ENCODE results near the gene GCNA.
"Not testable (repeated sequence)": the region's sequence is repeated elsewhere in the genome, so short reads cannot be mapped to it uniquely, and the experiment has no call there.

The GCNA gene

GRCh38 chrX:71563921-71564320 is 14.3 kb upstream of the GCNA start:
- Histone ChIP-seq H3K36me3 (peaks cover 97% of the 10 kb centered on the region), H3K9me3 (no peaks in the 10 kb centered on the region), H3K27me3 (no peaks in the 10 kb centered on the region), H3K4me3 (ENCODE audit: low read depth in 1 of 2, low read length in 1 of 2) (no peak overlapping the region), H3K27ac (no peak overlapping the region), H3K4me1 (ENCODE audit: control insufficient read depth in 1 of 2, insufficient read depth in 1 of 2, low read depth in 1 of 2, low read length in 1 of 2) (no peaks in the 10 kb centered on the region)
- TF ChIP-seq CTCF (IDR thresholded peaks at IDR 0.05), result no peak

GRCh38 chrX:71565474-71566041 is 12.7 kb upstream of the GCNA start:
- no peak overlapping the region for H3K27ac ChIP-seq
- H3K4me1 ChIP-seq (ENCODE audit: control insufficient read depth in 1 of 2, insufficient read depth in 1 of 2, low read depth in 1 of 2, low read length in 1 of 2), result no peaks in the 10 kb centered on the region
- H3K36me3 ChIP-seq, result peaks cover 90% of the 10 kb centered on the region
- H3K27me3 ChIP-seq, result no peaks in the 10 kb centered on the region
- no peaks in the 10 kb centered on the region for H3K9me3 ChIP-seq
- no peak for TF ChIP-seq CTCF (IDR thresholded peaks at IDR 0.05)
- no peak overlapping the region for H3K4me3 ChIP-seq (ENCODE audit: low read depth in 1 of 2, low read length in 1 of 2)

DNA sequence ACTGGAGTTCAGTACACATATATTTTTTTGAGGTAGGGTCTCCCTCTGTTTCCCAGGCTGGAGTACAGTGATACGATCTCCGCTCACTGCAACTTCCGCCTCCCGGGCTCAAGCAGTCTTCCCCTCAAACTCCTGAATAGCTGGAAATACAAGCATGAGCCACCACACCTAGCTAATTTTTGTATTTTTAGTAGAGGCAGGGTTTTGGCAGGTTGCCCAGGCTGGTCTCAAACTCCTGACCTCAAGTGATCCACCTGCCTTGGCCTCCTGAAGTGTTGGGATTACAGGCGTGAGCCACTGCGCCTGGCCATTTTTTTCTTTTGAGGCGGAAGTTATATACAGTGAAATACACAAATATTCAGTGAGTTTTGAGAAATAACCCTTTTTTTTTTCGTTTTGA is 6.8 kb upstream of the GCNA start:
- peaks cover 85% of the 10 kb centered on the region for H3K36me3 ChIP-seq
- not testable (repeated sequence) for H3K9me3 ChIP-seq; H3K27me3 ChIP-seq; H3K27ac ChIP-seq; H3K4me1 ChIP-seq (ENCODE audit: control insufficient read depth in 1 of 2, insufficient read depth in 1 of 2, low read depth in 1 of 2, low read length in 1 of 2); H3K4me3 ChIP-seq (ENCODE audit: low read depth in 1 of 2, low read length in 1 of 2)

GRCh38 chrX:71573590-71573989 is 4.6 kb upstream of the GCNA start:
- Histone ChIP-seq H3K4me3 (ENCODE audit: low read depth in 1 of 2, low read length in 1 of 2) (no peak overlapping the region), H3K4me1 (ENCODE audit: control insufficient read depth in 1 of 2, insufficient read depth in 1 of 2, low read depth in 1 of 2, low read length in 1 of 2) (no peaks in the 10 kb centered on the region), H3K27me3 (no peaks in the 10 kb centered on the region), H3K9me3 (no peaks in the 10 kb centered on the region), H3K27ac (no peak overlapping the region), H3K36me3 (peaks cover 68% of the 10 kb centered on the region)
- no peak for TF ChIP-seq CTCF (IDR thresholded peaks at IDR 0.05)

- no peak for TF ChIP-seq CTCF (IDR thresholded peaks at IDR 0.05)
- no peak overlapping the region for H3K27ac ChIP-seq
- no peaks in the 10 kb centered on the region for H3K27me3 ChIP-seq
- no peaks in the 10 kb centered on the region for H3K4me1 ChIP-seq (ENCODE audit: control insufficient read depth in 1 of 2, insufficient read depth in 1 of 2, low read depth in 1 of 2, low read length in 1 of 2)
- H3K9me3 ChIP-seq, result no peaks in the 10 kb centered on the region
- H3K4me3 ChIP-seq (ENCODE audit: low read depth in 1 of 2, low read length in 1 of 2), result no peak overlapping the region
- peaks cover 36% of the 10 kb centered on the region for H3K36me3 ChIP-seq
Measured at GRCh38 chrX:71577682-71578081, 555 bp upstream of the GCNA start.

GRCh38 chrX:71579136-71579989 is 1.1 kb downstream of the GCNA start:
- H3K4me3 ChIP-seq (ENCODE audit: low read depth in 1 of 2, low read length in 1 of 2), result no peak overlapping the region
- H3K4me1 ChIP-seq (ENCODE audit: control insufficient read depth in 1 of 2, insufficient read depth in 1 of 2, low read depth in 1 of 2, low read length in 1 of 2), result no peaks in the 10 kb centered on the region
- peaks cover 19% of the 10 kb centered on the region for H3K36me3 ChIP-seq
- TF ChIP-seq CTCF (IDR thresholded peaks at IDR 0.05), result no peak
- no peak overlapping the region for H3K27ac ChIP-seq
- H3K9me3 ChIP-seq, result no peaks in the 10 kb centered on the region
- H3K27me3 ChIP-seq, result no peaks in the 10 kb centered on the region
